AG04450 (cell line): Measurements from ENCODE around the gene ZSCAN21. TPM values are rescaled to one million over a fixed set of nuclear protein-coding genes. Genes with fewer than 3 reads are reported as not detected.

Experiments
- CTCF ChIA-PET: fragments of 300-600, 350-600 bp; formaldehyde crosslinking; extraction: SDS; loops from one replicate; lab custom pipeline; 2022; ENCODE audit warnings: antibody characterized with exemption, inconsistent platforms; lab: Charles Lee
- POLR2A ChIA-PET: fragments of 350-600 bp; formaldehyde crosslinking; extraction: SDS; loops from one replicate; lab custom pipeline; 2021; ENCODE audit warnings: antibody characterized with exemption, inconsistent platforms; lab: Yijun Ruan, JAX
- DNase-seq: peaks from one replicate; pipeline ENCODE4 v3.0.0-alpha.2; 2011; ENCODE audit warnings: low read depth, low spot score
- H3K27ac ChIP-seq: one replicate; pipeline ENCODE4 v1.5.1; 2012; ENCODE audit warnings: low read depth, low read length, control low read depth
- H3K27me3 ChIP-seq: one replicate; pipeline ENCODE4 v1.6.0; 2012; ENCODE audit warnings: low read length; ENCODE audit not compliant: control insufficient read depth, insufficient read depth
- H3K4me3 ChIP-seq: 2 replicates; pipeline ENCODE4 v1.5.1; 2011; ENCODE audit warnings: mild to moderate bottlenecking, low read depth, low read length, control low read depth
- H3K9me3 ChIP-seq: 2 replicates; pipeline ENCODE4 v1.5.1; 2012; ENCODE audit warnings: low read length; ENCODE audit not compliant: control insufficient read depth, insufficient read depth
- polyA plus RNA-seq: library from polyadenylated mRNA; depleted of rRNA; stranded (reverse); fragments of >200 nt; gene quantifications from 2 replicates; pipeline ENCODE4 v1.2.3, GENCODE V29; 2011
- TF ChIP-seq, protein P1 (sequence below): IDR thresholded peaks from 2 replicates; pipeline ENCODE4 v1.5.1; 2011; ENCODE audit warnings: low read depth, low read length, control low read depth, inconsistent platforms

Gene ZSCAN21
- polyA plus RNA-seq, 1 experiment: 15.2 TPM

DNA sequence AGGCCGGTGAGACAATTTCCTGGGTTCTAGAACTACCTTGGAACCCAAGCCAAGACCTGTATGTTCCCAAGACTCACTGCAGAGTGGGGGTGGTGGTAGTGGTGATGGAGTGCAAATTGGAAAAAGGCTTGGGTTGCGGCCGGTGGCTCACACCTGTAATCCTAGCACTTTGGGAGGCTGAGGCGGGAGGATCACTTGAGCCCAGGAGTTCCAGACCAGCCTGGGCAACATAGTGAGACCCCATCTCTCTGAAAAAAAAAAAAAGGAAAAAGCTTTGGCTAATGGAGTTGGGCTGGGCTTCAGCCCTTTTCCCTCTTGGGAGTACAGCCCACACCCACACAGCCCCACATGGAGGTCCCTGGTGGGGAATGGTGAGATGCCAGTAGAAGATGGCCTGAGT lies 56.0 kb downstream of the ZSCAN21 start:
- ChIA-PET POLR2A (no interaction called here), CTCF (no interaction called here)
- Histone ChIP-seq H3K27me3 (no peaks in the 10 kb centered on the region), H3K4me3 (no peak overlapping the region), H3K9me3 (peaks cover 2% of the 10 kb centered on the region; the same call in 1 of the 2 replicates), H3K27ac (no peak overlapping the region)
- no peak for DNase-seq
- TF ChIP-seq, protein P1, sequence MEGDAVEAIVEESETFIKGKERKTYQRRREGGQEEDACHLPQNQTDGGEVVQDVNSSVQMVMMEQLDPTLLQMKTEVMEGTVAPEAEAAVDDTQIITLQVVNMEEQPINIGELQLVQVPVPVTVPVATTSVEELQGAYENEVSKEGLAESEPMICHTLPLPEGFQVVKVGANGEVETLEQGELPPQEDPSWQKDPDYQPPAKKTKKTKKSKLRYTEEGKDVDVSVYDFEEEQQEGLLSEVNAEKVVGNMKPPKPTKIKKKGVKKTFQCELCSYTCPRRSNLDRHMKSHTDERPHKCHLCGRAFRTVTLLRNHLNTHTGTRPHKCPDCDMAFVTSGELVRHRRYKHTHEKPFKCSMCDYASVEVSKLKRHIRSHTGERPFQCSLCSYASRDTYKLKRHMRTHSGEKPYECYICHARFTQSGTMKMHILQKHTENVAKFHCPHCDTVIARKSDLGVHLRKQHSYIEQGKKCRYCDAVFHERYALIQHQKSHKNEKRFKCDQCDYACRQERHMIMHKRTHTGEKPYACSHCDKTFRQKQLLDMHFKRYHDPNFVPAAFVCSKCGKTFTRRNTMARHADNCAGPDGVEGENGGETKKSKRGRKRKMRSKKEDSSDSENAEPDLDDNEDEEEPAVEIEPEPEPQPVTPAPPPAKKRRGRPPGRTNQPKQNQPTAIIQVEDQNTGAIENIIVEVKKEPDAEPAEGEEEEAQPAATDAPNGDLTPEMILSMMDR: no peak

DNA sequence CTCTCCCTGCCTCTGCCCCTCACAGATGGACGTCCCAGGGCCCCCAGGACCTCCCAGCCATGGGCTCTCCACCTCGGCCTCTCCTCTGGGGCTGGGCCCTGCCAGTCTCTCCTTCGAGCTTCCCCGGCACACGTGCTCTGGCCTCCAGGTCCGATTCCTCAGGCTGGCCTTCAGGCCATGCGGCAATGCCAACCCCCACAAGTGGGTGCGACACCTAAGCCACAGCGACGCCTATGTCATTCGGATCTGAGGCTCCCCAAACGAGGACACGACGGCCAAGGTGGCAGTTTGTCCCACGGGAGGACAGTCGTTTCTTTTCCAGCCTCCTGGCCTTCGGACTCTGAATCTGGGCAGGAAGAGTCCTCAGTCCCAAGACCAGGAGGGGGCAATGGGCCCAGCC lies 57.1 kb downstream of the ZSCAN21 start:
- TF ChIP-seq, protein P1: no peak
- Histone ChIP-seq H3K27ac (no peak overlapping the region), H3K9me3 (no peaks in the 10 kb centered on the region), H3K4me3 (no peak overlapping the region), H3K27me3 (no peaks in the 10 kb centered on the region)
- CTCF ChIA-PET: no interaction called here
- POLR2A ChIA-PET: interaction anchor here (0.6 kb wide), 1 partner anchor 87 kb away, joined by 4 read pairs; no protein-coding TSS in a partner anchor
- DNase-seq: no peak

DNA sequence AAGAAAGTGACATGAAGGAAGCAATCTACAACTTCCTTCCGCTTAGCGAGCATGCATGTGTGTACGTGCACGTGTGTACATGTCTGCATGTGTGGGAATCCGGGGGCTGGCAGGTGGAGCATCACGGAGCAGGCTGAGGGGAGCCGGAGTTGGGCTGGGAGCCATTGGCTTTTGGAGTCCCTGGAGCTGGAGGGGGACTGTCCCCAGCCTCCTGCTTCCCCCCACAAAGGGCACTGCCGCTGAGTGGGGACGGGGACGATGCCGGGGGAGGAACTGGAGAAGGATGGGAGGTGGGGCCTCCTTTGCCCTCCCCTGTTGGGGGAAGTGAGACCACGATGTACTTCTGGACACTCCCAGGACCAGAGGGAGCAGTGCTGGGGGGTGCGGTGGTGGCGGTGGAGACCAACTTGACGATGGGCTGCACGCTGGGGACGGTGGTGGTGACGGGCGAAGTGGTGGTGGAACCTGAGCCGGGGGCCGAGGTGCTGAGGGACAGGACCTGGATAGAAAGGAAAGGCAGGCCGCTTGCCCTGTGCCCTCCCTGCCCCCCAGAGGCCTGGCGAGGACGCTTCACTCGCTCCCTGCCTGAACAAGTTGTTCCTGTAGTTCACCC lies 57.7 kb downstream of the ZSCAN21 start:
- CTCF ChIA-PET: no interaction called here
- no peak for DNase-seq
- no peak overlapping the region for H3K4me3 ChIP-seq
- no peak overlapping the region for H3K27ac ChIP-seq
- H3K27me3 ChIP-seq: no peaks in the 10 kb centered on the region
- TF ChIP-seq, protein P1: no peak
- no peaks in the 10 kb centered on the region for H3K9me3 ChIP-seq
- POLR2A ChIA-PET: no interaction called here

DNA sequence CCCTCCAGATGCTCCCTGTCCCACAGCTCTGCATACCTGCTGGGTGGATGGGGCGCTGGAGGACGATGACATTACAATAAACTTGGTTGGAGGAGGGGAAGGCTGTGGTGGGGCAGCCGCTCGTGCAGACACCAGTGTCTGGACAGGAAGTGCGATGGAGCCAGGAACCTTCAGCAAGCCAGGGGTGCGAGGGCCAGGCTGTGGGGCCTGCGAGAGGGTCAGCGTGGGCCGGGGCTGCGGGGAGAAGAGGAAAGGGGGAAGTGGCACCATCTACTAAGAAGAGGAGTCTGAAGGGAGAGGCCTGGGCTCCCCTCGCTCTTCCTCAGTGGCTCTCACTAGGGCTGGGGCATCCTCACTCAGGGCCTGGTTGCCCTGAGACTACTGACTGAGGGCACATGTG lies 58.3 kb downstream of the ZSCAN21 start:
- Histone ChIP-seq H3K9me3 (no peaks in the 10 kb centered on the region), H3K4me3 (no peak overlapping the region), H3K27ac (no peak overlapping the region), H3K27me3 (no peaks in the 10 kb centered on the region)
- CTCF ChIA-PET: no interaction called here
- POLR2A ChIA-PET: no interaction called here
- no peak for DNase-seq
- TF ChIP-seq, protein P1: no peak

DNA sequence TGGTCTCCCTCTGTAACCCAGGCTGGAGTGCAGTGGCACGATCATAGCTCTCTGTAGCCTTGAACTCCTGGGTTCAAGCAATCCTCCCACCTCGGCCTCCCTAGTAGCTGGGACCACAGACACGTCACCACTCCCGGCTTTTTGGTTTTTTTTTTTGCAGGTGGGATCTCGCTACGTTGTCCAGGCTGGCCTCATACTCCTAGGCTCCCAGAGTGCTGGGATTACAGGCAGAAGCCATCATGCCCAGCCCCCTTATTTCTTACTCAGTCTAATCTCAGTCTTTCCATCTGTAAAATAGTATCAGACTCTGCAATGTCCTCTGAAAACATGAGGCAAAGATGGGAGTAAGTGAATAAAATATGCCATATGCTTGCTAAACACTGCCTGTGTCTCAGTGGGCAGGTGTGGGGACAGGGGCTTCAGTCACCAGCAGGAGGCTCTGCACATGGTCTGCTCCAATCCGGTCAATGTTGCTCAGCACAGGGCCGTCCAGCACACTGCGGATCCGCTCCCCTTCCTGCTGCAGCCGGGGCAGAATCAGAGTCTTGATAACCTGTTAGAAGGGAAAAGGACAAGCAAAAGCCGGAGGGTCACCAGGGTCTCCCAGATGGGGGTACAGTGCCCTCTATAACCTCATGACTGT lies 60.1 kb downstream of the ZSCAN21 start:
- CTCF ChIA-PET: interaction anchor here (0.6 kb wide), 1 partner anchor 49 kb away, joined by 4 read pairs; the partner anchor contains the start of gene TRAPPC14
- no peak for DNase-seq

More for the DNA sequence above, 60.1 kb downstream of the ZSCAN21 start:
- POLR2A ChIA-PET: no interaction called here
- Histone ChIP-seq H3K9me3 (no peaks in the 10 kb centered on the region), H3K27me3 (no peaks in the 10 kb centered on the region), H3K27ac (no peak overlapping the region), H3K4me3 (no peak overlapping the region)
- TF ChIP-seq, protein P1: peak; percentile 8; the same call in 1 of the 2 replicates
